OCI-LY3 (cell line): ENCODE measurements around the gene NIPAL4.

Source experiments
- H2AFZ ChIP-seq: fragments of 200-600, 300-600 bp; shearing (Covaris generic); 2 replicates; pipeline ENCODE4 v1.6.0; 2014; ENCODE audit warnings: antibody characterized with exemption, low read depth, low read length
- H3K27ac ChIP-seq: fragments of 200-600, 300-600 bp; sonication (generic); 2 replicates; pipeline ENCODE4 v1.5.1; 2014; ENCODE audit warnings: mild to moderate bottlenecking, low read length, moderate library complexity, mixed read lengths
- H3K27me3 ChIP-seq: fragments of 200-600, 300-600 bp; sonication (generic); 2 replicates; pipeline ENCODE4 v1.6.1; 2014; ENCODE audit warnings: low read depth, low read length, mixed read lengths
- H3K36me3 ChIP-seq: fragments of 200-600, 300-600 bp; sonication (generic); replicated peaks from 2 replicates; pipeline ENCODE3; 2014; ENCODE audit warnings: low read depth, low read length, mixed read lengths
- H3K4me1 ChIP-seq: fragments of 300-600, 200-600 bp; sonication (generic); 2 replicates; pipeline ENCODE4 v1.6.1; 2014; ENCODE audit warnings: low read length, mixed read lengths
- H3K4me2 ChIP-seq: fragments of 200-600, 300-600 bp; sonication (generic); 2 replicates; pipeline ENCODE4 v1.6.1; 2014; ENCODE audit warnings: low read length, mixed read lengths
- H3K4me3 ChIP-seq: fragments of 300-600, 200-600 bp; sonication (generic); 2 replicates; pipeline ENCODE4 v1.5.1; 2014; ENCODE audit warnings: antibody characterized with exemption, mild to moderate bottlenecking, low read length, moderate library complexity
- H3K79me2 ChIP-seq: fragments of 300-600, 200-600 bp; shearing (Covaris generic); 2 replicates; pipeline ENCODE4 v1.6.1; 2014; ENCODE audit warnings: mild to moderate bottlenecking, low read length, mixed read lengths
- H3K9ac ChIP-seq: fragments of 300-600, 200-600 bp; shearing (Covaris generic); 2 replicates; pipeline ENCODE4 v1.6.0; 2014; ENCODE audit warnings: mild to moderate bottlenecking, low read length, moderate library complexity
- H3K9me3 ChIP-seq: fragments of 200-600, 300-600 bp; shearing (Covaris generic); 2 replicates; pipeline ENCODE4 v1.6.1; 2014; ENCODE audit warnings: low read length, mixed read lengths; ENCODE audit not compliant: insufficient read depth
- H4K20me1 ChIP-seq: fragments of 200-600, 300-600 bp; sonication (generic); 2 replicates; pipeline ENCODE4 v1.6.1; 2016; ENCODE audit warnings: low read length, mixed read lengths; ENCODE audit not compliant: insufficient read depth
- CTCF ChIP-seq: fragments of 200-600, 300-600 bp; sonication (generic); IDR thresholded peaks from 2 replicates; pipeline ENCODE4 v1.5.1; 2014; ENCODE audit warnings: antibody characterized with exemption, low read length, low read depth
- EZH2phosphoT487 ChIP-seq: fragments of 200-600 bp; shearing (Covaris generic); IDR thresholded peaks from 2 replicates; pipeline ENCODE4 v1.6.1; 2018; ENCODE audit warnings: antibody characterized with exemption, mixed run types, low read depth

The NIPAL4 gene

GRCh38 chr5:157451806-157452205 is 8.2 kb upstream of the NIPAL4 start:
- Histone ChIP-seq H3K27ac (no peak overlapping the region), H2AFZ (no peak overlapping the region), H3K27me3 (no peaks in the 10 kb centered on the region), H3K4me3 (no peak overlapping the region), H3K79me2 (no peaks in the 10 kb centered on the region), H3K4me1 (no peaks in the 10 kb centered on the region), H3K9me3 (no peaks in the 10 kb centered on the region), H3K9ac (no peak overlapping the region), H4K20me1 (no peaks in the 10 kb centered on the region), H3K36me3 (no peaks in the 10 kb centered on the region), H3K4me2 (no peak overlapping the region)
- TF ChIP-seq CTCF (no peak), EZH2phosphoT487 (no peak)

GRCh38 chr5:157454273-157454672 is 5.7 kb upstream of the NIPAL4 start:
- Histone ChIP-seq H3K9ac (no peak overlapping the region), H3K36me3 (no peaks in the 10 kb centered on the region), H3K27me3 (no peaks in the 10 kb centered on the region; the same call in 1 of the 2 replicates), H3K27ac (no peak overlapping the region), H4K20me1 (no peaks in the 10 kb centered on the region), H3K4me3 (no peak overlapping the region), H3K4me1 (peaks cover 4% of the 10 kb centered on the region), H3K79me2 (no peaks in the 10 kb centered on the region), H3K9me3 (no peaks in the 10 kb centered on the region), H3K4me2 (no peak overlapping the region), H2AFZ (no peak overlapping the region)
- TF ChIP-seq CTCF (no peak), EZH2phosphoT487 (no peak)

- Histone ChIP-seq H3K27ac (no peak overlapping the region), H4K20me1 (no peaks in the 10 kb centered on the region), H3K9ac (no peak overlapping the region), H3K79me2 (no peaks in the 10 kb centered on the region), H3K4me1 (peaks cover 4% of the 10 kb centered on the region), H2AFZ (no peak overlapping the region), H3K4me2 (no peak overlapping the region), H3K9me3 (no peaks in the 10 kb centered on the region), H3K36me3 (no peaks in the 10 kb centered on the region), H3K27me3 (peaks cover 5% of the 10 kb centered on the region), H3K4me3 (no peak overlapping the region)
- TF ChIP-seq CTCF = no peak
Observed at GRCh38 chr5:157455057-157455456, 5.0 kb upstream of the NIPAL4 start.

DNA sequence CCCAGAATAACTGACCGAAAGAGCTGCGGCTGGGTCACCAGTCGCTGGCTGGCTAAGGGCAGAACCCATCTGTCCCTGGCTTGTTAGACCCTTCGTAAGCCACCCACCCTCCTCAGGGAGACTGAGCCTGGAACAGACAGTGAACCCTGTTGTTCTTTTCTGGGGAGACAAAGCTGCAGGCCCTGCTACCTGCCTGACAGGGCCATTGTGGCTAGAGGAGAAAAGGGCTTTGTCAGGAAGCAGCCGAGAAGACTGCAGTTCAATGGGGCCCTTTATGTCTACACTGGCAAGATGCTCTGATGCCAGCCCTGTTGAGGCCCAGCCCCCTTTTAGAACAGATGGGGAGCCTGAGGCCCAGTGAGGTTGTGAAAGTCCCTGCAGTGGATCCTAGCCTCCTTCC is 3.7 kb upstream of the NIPAL4 start:
- Histone ChIP-seq H3K4me3 (no peak overlapping the region), H3K27ac (no peak overlapping the region), H3K9ac (no peak overlapping the region), H3K27me3 (peaks cover 14% of the 10 kb centered on the region), H2AFZ (no peak overlapping the region), H4K20me1 (no peaks in the 10 kb centered on the region), H3K4me2 (no peak overlapping the region), H3K79me2 (no peaks in the 10 kb centered on the region), H3K36me3 (no peaks in the 10 kb centered on the region), H3K9me3 (no peaks in the 10 kb centered on the region), H3K4me1 (peaks cover 4% of the 10 kb centered on the region)
- TF ChIP-seq EZH2phosphoT487 (no peak), CTCF (no peak)
